DND-41 (cell line): ENCODE data around the gene NIT2.

ENCODE experiments used
- CTCF ChIP-seq: IDR thresholded peaks from 2 replicates; pipeline ENCODE4 v1.5.1; 2012; ENCODE audit warnings: borderline replicate concordance, low read length, moderate library complexity, mild to moderate bottlenecking; ENCODE audit not compliant: poor library complexity, severe bottlenecking; ENCODE audit errors: extremely low read depth
- EZH2 ChIP-seq: IDR thresholded peaks from 3 replicates; pipeline ENCODE4 v1.6.1; 2012; ENCODE audit warnings: borderline replicate concordance, low read depth, mild to moderate bottlenecking, moderate library complexity, low read length, inconsistent platforms; ENCODE audit not compliant: severe bottlenecking

- TF ChIP-seq CTCF (no peak), EZH2 (no peak)
Measured at GRCh38 chr3:100352296-100353231, 18.0 kb downstream of the NIT2 start.
